Activated T-cell treated with anti-CD3 and anti-CD28 coated beads, Interleukin-2, amount 50 U/mL, for 4 hours (primary cell): ENCODE results near the gene SLC4A4. TPM values are rescaled to one million over a fixed set of nuclear protein-coding genes. Genes with fewer than 3 reads are reported as not detected.

Experiments
- ATAC-seq, 2 donors: fragments of 200-7000 bp; cut with Tn5 transposase; one replicate each; pipeline ENCODE4 v1.10.0; 2021
- DNase-seq: peaks from one replicate; pipeline ENCODE4 v3.0.0-alpha.2; 2020
- H3K27me3 Mint-ChIP-seq: one replicate; pipeline ENCODE4 v1.8.0; 2021; ENCODE audit warnings: low read depth, mixed read lengths
- H3K36me3 Mint-ChIP-seq: one replicate; pipeline ENCODE4 v1.8.0; 2022; ENCODE audit warnings: mixed read lengths; ENCODE audit not compliant: insufficient read depth
- H3K4me1 Mint-ChIP-seq: one replicate; pipeline ENCODE4 v1.8.0; 2021; ENCODE audit warnings: low read depth, mixed read lengths
- H3K4me3 Mint-ChIP-seq: one replicate; pipeline ENCODE4 v1.8.0; 2021; ENCODE audit warnings: mild to moderate bottlenecking, moderate library complexity, mixed read lengths
- H3K9me3 Mint-ChIP-seq: one replicate; pipeline ENCODE4 v1.8.0; 2021; ENCODE audit warnings: mixed read lengths
- total RNA-seq, 3 donors: library from RNA; stranded (reverse); gene quantifications; one replicate each; pipeline ENCODE4 v1.2.1, GENCODE V29; 2021

SLC4A4 gene
- total RNA-seq, 3 donors from 2014 or later = 0.20 to 0.30 (median 0.26) TPM

DNA sequence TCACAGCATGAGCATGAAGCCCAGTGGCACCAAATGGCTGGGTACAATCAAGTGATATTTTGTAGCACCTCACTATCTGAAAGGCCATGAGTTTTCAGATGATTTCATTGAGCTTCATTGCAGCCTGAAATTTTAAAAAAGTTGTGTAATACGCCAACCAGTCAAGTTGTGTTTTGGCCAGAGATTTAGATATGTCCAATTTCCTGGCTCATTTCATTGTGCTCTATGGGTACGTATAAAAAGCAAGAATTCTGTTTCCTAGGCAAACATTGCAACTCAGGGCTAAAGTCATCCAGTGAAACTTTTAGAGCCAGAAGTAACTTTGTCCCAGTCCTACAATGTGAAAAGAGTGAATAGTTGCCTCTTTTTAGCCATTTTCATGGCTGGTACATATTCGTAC is 232.5 kb downstream of the SLC4A4 start:
- no peaks in the 10 kb centered on the region for H3K27me3 Mint-ChIP-seq
- H3K4me1 Mint-ChIP-seq = no peaks in the 10 kb centered on the region
- no peak for ATAC-seq
- H3K9me3 Mint-ChIP-seq = no peaks in the 10 kb centered on the region
- no peak for DNase-seq
- no peaks in the 10 kb centered on the region for H3K36me3 Mint-ChIP-seq
- no peak overlapping the region for H3K4me3 Mint-ChIP-seq

DNA sequence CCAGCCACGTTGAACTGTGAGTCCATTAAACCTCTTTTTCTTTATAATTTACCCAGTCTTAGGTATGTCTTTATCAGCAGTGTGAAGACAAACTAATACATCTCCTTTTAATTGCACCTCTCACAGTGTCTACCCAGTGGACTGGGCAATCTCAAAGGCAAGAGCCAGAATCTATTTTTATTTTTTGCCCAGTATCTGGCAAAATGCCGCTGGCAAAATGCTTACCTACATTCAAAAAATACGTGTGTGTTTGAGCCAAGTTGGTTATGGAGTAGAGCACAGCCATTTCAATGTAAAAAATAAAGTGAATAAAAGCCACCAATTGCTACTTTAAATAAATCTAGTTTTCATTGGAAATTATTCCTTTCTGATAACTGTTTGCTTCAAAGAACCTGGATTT is 245.2 kb downstream of the SLC4A4 start:
- ATAC-seq = no peak
- Mint-ChIP-seq H3K36me3 (no peaks in the 10 kb centered on the region), H3K9me3 (peaks cover 13% of the 10 kb centered on the region), H3K27me3 (no peaks in the 10 kb centered on the region), H3K4me3 (no peak overlapping the region), H3K4me1 (no peaks in the 10 kb centered on the region)
- no peak for DNase-seq

DNA sequence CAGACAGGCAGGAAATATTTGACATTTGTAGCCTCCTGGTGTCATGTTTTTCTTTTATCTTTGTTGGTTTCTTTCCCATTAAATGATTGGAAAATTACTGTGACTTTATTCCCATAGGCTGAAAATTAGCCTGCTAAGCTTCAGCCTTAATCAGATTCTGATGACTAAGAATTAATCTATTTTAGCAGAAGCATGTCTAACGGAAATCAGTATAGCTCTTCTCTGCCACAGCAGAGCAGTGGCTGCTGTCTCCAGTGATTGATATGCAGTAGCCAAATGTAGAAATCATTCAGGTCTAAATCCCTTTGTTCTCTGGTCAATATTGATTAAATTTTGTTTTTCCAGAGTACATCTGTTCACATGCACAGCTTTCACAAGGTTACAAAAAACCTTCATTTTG is 245.8 kb downstream of the SLC4A4 start:
- Mint-ChIP-seq H3K4me3 (no peak overlapping the region), H3K4me1 (no peaks in the 10 kb centered on the region), H3K9me3 (peaks cover 17% of the 10 kb centered on the region), H3K27me3 (no peaks in the 10 kb centered on the region), H3K36me3 (no peaks in the 10 kb centered on the region)
- DNase-seq (no peak), ATAC-seq (no peak)

GRCh38 chr4:71586087-71586763 is 247.4 kb downstream of the SLC4A4 start:
- DNase-seq (no peak), ATAC-seq (no peak)
- no peaks in the 10 kb centered on the region for H3K36me3 Mint-ChIP-seq
- peaks cover 12% of the 10 kb centered on the region for H3K9me3 Mint-ChIP-seq
- no peaks in the 10 kb centered on the region for H3K4me1 Mint-ChIP-seq
- H3K27me3 Mint-ChIP-seq = no peaks in the 10 kb centered on the region
- no peak overlapping the region for H3K4me3 Mint-ChIP-seq

GRCh38 chr4:71587995-71588394 is 249.2 kb downstream of the SLC4A4 start:
- Mint-ChIP-seq H3K36me3 (no peaks in the 10 kb centered on the region), H3K4me3 (no peak overlapping the region), H3K27me3 (no peaks in the 10 kb centered on the region), H3K4me1 (no peaks in the 10 kb centered on the region), H3K9me3 (peaks cover 7% of the 10 kb centered on the region)
- ATAC-seq (no peak), DNase-seq (no peak)

GRCh38 chr4:71592793-71593192 is 254.0 kb downstream of the SLC4A4 start:
- no peaks in the 10 kb centered on the region for H3K27me3 Mint-ChIP-seq
- no peak for ATAC-seq

GRCh38 chr4:71593311-71593710 is 254.5 kb downstream of the SLC4A4 start:
- DNase-seq = no peak
- H3K36me3 Mint-ChIP-seq = no peaks in the 10 kb centered on the region
- H3K4me3 Mint-ChIP-seq = no peak overlapping the region
- ATAC-seq = no peak
- peaks cover 3% of the 10 kb centered on the region for H3K9me3 Mint-ChIP-seq
- H3K27me3 Mint-ChIP-seq = no peaks in the 10 kb centered on the region
- H3K4me1 Mint-ChIP-seq = no peaks in the 10 kb centered on the region

More at GRCh38 chr4:71592793-71593192, 254.0 kb downstream of the SLC4A4 start:
- Mint-ChIP-seq H3K36me3 (no peaks in the 10 kb centered on the region), H3K9me3 (peaks cover 3% of the 10 kb centered on the region), H3K4me1 (no peaks in the 10 kb centered on the region), H3K4me3 (no peak overlapping the region)
- no peak for DNase-seq

DNA sequence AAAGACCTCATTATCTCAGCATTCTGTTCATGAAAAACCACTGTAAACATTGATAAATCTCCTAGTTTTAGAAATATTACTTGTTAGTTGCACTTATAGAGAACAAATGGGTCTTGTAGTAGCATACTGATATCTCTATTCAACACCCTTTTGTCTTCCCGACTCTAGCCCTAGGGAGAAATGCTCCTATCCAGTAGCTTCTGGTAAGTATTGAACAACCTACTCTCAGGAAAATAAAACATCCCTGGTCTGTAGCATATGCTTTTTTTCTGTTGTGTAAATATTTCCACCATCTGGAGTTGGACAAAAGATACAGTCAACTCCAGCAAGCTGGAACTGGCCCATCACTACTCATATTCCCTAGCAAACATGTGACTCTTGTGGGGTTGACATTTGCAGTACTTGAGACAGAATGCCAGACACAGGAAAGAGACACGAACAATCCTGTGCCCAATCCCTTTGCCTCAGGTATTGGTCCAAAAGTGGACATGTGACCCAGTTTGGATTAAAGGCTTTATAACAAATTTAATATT is 256.8 kb downstream of the SLC4A4 start:
- no peaks in the 10 kb centered on the region for H3K27me3 Mint-ChIP-seq
- ATAC-seq (no peak), DNase-seq (no peak)
- H3K36me3 Mint-ChIP-seq = no peaks in the 10 kb centered on the region
- H3K4me3 Mint-ChIP-seq = no peak overlapping the region
- H3K9me3 Mint-ChIP-seq = no peaks in the 10 kb centered on the region
- H3K4me1 Mint-ChIP-seq = no peaks in the 10 kb centered on the region

GRCh38 chr4:71599578-71599977 is 260.8 kb downstream of the SLC4A4 start:
- H3K36me3 Mint-ChIP-seq = no peaks in the 10 kb centered on the region
- no peaks in the 10 kb centered on the region for H3K9me3 Mint-ChIP-seq
- H3K4me1 Mint-ChIP-seq = no peaks in the 10 kb centered on the region
- H3K4me3 Mint-ChIP-seq = no peak overlapping the region
- ATAC-seq = no peak
- DNase-seq = no peak
- no peaks in the 10 kb centered on the region for H3K27me3 Mint-ChIP-seq

DNA sequence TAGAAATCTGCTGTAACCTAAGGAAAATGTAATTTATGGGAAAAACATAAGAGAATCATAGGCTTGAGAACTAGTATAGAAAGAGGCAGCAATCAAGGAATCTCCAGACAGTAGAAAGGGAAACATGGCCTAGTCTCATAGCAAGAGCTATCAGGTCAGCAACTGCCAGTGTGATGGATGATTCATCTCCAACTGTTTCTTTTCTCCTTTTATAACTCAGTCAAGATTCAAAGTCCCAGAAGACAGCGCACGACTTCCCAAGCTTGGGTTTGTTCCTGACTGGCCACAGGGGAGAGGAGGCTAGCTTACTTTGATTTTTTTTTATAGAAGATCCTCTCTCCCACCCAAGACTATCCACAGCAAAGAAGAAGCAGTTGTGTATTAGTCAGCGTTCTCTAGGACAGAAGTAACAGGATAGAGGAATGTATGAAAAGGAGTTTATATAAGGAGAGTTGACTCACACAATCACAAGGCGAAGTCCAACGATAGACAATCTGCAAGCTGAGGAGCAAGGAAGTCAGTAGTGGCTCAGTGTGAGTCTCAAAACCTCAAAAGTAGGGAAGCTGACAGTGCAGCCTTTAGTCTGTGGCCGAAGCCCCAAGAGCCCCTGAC is 263.6 kb downstream of the SLC4A4 start:
- H3K9me3 Mint-ChIP-seq = peaks cover 4% of the 10 kb centered on the region
- no peaks in the 10 kb centered on the region for H3K4me1 Mint-ChIP-seq
- H3K36me3 Mint-ChIP-seq = no peaks in the 10 kb centered on the region
- H3K4me3 Mint-ChIP-seq = no peak overlapping the region
- DNase-seq (no peak), ATAC-seq (no peak)
- peaks cover 3% of the 10 kb centered on the region for H3K27me3 Mint-ChIP-seq

GRCh38 chr4:71604785-71605184 is 266.0 kb downstream of the SLC4A4 start:
- Mint-ChIP-seq H3K9me3 (peaks cover 8% of the 10 kb centered on the region), H3K4me1 (no peaks in the 10 kb centered on the region), H3K27me3 (peaks cover 8% of the 10 kb centered on the region), H3K36me3 (no peaks in the 10 kb centered on the region), H3K4me3 (no peak overlapping the region)
- ATAC-seq = no peak
- no peak for DNase-seq

DNA sequence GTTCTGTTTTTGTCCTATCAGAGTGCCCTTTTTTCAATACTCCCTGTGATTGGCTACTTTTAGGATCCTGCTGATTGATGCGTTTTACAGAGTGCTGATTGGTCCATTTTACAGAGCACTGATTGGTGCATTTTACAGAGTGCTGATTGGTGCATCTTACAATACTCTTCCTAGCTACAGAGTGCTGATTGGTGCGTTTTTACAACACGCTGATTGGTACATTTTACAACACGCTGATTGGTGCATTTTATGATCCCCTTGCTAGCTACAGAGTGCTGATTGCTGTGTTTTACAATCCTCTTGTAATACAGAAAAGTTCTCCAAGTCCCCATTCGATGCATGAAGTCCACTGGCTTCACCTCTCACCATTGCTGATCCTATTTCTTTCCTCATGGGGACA is 268.3 kb downstream of the SLC4A4 start:
- Mint-ChIP-seq H3K4me1 (no peaks in the 10 kb centered on the region), H3K27me3 (peaks cover 8% of the 10 kb centered on the region), H3K9me3 (peaks cover 8% of the 10 kb centered on the region), H3K36me3 (no peaks in the 10 kb centered on the region), H3K4me3 (no peak overlapping the region)
- ATAC-seq (no peak), DNase-seq (no peak)

GRCh38 chr4:71607780-71608677 is 269.2 kb downstream of the SLC4A4 start:
- DNase-seq (no peak), ATAC-seq (no peak)
- Mint-ChIP-seq H3K4me3 (no peak overlapping the region), H3K4me1 (no peaks in the 10 kb centered on the region), H3K27me3 (peaks cover 8% of the 10 kb centered on the region), H3K9me3 (peaks cover 8% of the 10 kb centered on the region), H3K36me3 (no peaks in the 10 kb centered on the region)

GRCh38 chr4:71608678-71609071 is 269.9 kb downstream of the SLC4A4 start:
- Mint-ChIP-seq H3K4me1 (no peaks in the 10 kb centered on the region), H3K36me3 (no peaks in the 10 kb centered on the region), H3K4me3 (no peak overlapping the region), H3K27me3 (peaks cover 8% of the 10 kb centered on the region), H3K9me3 (peaks cover 8% of the 10 kb centered on the region)
- DNase-seq = no peak
- ATAC-seq = no peak
